Purkinje cell (primary cell): ENCODE data around the gene TPRA1. TPM values are rescaled to one million over a fixed set of nuclear protein-coding genes. Genes with fewer than 3 reads are reported as not detected.

Experiments
- polyA plus RNA-seq: library from polyadenylated mRNA; unstranded; fragments of >200 nt; fragmentation: Nextera tagmentation; gene quantifications from 2 replicates; pipeline ENCODE4 v1.2.1, GENCODE V29; 2014

Gene TPRA1
- 1.4 and 3.4 TPM in 2 replicates for polyA plus RNA-seq

GRCh38 chr3:127590593-127591465, at the start of gene TPRA1:
Gene TPRA1 (minus strand): TSS chr3:127590733. CDS start chr3:127580146, 10,587 bp downstream.

DNA sequence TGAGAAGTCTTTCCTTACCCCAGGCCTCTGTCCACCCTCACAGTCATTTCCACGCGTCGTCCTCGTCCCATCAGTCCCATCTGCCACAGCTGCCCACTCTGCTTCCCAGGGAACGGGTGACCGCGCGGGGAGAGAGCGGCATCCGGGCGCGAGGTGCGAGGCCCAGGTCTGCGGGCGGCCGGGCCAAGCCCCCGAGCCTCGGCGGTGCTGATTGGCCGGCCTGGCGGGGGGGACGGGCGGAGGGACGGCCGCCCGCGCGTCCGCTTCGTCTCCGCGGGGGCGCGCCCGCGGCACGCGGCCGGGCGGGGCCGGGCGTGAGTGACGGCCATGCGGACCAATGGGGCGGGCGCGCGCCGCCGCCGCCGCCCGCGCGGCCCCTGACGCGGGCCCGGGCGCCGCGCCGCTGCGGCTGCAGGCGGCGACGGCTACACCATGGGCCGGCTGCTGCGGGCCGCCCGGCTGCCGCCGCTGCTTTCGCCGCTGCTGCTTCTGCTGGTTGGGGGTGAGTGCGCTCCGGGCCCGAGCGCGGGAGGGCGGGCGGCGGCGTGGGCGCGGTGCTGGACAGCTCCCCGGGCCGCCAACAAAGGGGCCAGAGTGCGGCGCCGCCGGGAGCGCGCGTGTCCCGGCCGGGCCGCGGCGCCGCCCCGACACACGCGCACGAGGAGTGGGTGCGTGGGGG, 38.4 kb upstream of the TPRA1 start, which contains the start of gene PODXL2:
Gene PODXL2 (plus strand): TSS at position 398 of the 679 bp plus-strand sequence. CDS start 35 bp downstream, at position 433.

Other genes with a start within 250 kb of the TPRA1 start
- 0.25 and 0.56 TPM in 2 replicates for gene MCM2, start 7.7 kb upstream of the TPRA1 start, polyA plus RNA-seq
- gene PODXL2, start 38.5 kb upstream of the TPRA1 start, polyA plus RNA-seq, result 3.2 TPM in 2 replicates
- gene ABTB1, start 82.2 kb upstream of the TPRA1 start, polyA plus RNA-seq, result 0.32 and 3.7 TPM in 2 replicates
- 21.1 and 54.1 TPM in 2 replicates for gene MGLL, start 231.8 kb upstream of the TPRA1 start, polyA plus RNA-seq